GM18517 (cell line): ENCODE results near the gene CYP46A1.
A peak's percentile ranks its signal among the peaks of the same experiment; 100 is the strongest.
"Not testable (repeated sequence)": the region's sequence is repeated elsewhere in the genome, so short reads cannot be mapped to it uniquely, and the experiment has no call there.

Experiments used
- ATAC-seq: cut with Tn5 transposase; IDR thresholded peaks from one replicate; pipeline ENCODE4 v1.9.1; 2021; ENCODE audit warnings: mild to moderate bottlenecking, moderate library complexity; ENCODE audit not compliant: unreplicated experiment

Gene CYP46A1

GRCh38 chr14:99683619-99684409 lies at the start of gene CYP46A1:
TSS of gene CYP46A1 (plus strand) at chr14:99684298. CDS start at chr14:99684418, 120 bp downstream.
- ATAC-seq = peak; percentile 85

GRCh38 chr14:99634443-99634842 lies 49.7 kb upstream of the CYP46A1 start:
- ATAC-seq = no peak

GRCh38 chr14:99635116-99635515 lies 49.0 kb upstream of the CYP46A1 start:
- ATAC-seq = no peak

- no peak for ATAC-seq
These were observed 47.6 kb upstream of the CYP46A1 start for GRCh38 chr14:99636487-99636886.

- no peak for ATAC-seq
These were observed 46.5 kb upstream of the CYP46A1 start for GRCh38 chr14:99637624-99638023.

- not testable (repeated sequence) for ATAC-seq
These were observed 41.3 kb upstream of the CYP46A1 start for GRCh38 chr14:99642771-99643170.

- ATAC-seq = no peak
These were observed 40.8 kb upstream of the CYP46A1 start for GRCh38 chr14:99643343-99643742.

- ATAC-seq = no peak
These were observed 40.0 kb upstream of the CYP46A1 start for GRCh38 chr14:99644035-99644587.

- no peak for ATAC-seq
These were observed 39.2 kb upstream of the CYP46A1 start, which contains the start of gene HHIPL1 for GRCh38 chr14:99644723-99645544. TSS of gene HHIPL1 (plus strand) at chr14:99645129. CDS start at chr14:99645208, 79 bp downstream.

GRCh38 chr14:99645545-99646505 lies 38.3 kb upstream of the CYP46A1 start:
- no peak for ATAC-seq

- ATAC-seq = no peak
These were observed 36.7 kb upstream of the CYP46A1 start for GRCh38 chr14:99647411-99647810.

GRCh38 chr14:99648027-99648784 lies 35.9 kb upstream of the CYP46A1 start:
- ATAC-seq = no peak

- ATAC-seq = no peak
These were observed 34.9 kb upstream of the CYP46A1 start for GRCh38 chr14:99649219-99649618.

- ATAC-seq = no peak
These were observed 34.5 kb upstream of the CYP46A1 start for GRCh38 chr14:99649643-99650042.

GRCh38 chr14:99650189-99650588 lies 33.9 kb upstream of the CYP46A1 start:
- ATAC-seq = no peak

- no peak for ATAC-seq
These were observed 31.9 kb upstream of the CYP46A1 start for GRCh38 chr14:99651953-99652746.

- no peak for ATAC-seq
These were observed 29.7 kb upstream of the CYP46A1 start for GRCh38 chr14:99654235-99654985.

GRCh38 chr14:99655521-99655920 lies 28.6 kb upstream of the CYP46A1 start:
- no peak for ATAC-seq
